Fibroblast of lung (primary cell): ENCODE results near the gene CPA5. TPM values are rescaled to one million over a fixed set of nuclear protein-coding genes. Genes with fewer than 3 reads are reported as not detected.

ENCODE experiments used
- DNase-seq, 2 donors: peaks; one replicate each; pipeline versions ENCODE4 v3.0.0 to v3.0.0-alpha.2; 2010; ENCODE audit warnings: low read depth in 2 of 2
- H2AFZ ChIP-seq: 2 replicates; pipeline ENCODE4 v1.5.1; 2012; ENCODE audit warnings: low read length, control low read depth, inconsistent platforms
- H3K27ac ChIP-seq: 2 replicates; pipeline ENCODE4 v1.5.1; 2011; ENCODE audit warnings: low read length, control low read depth; ENCODE audit not compliant: insufficient read depth
- H3K27me3 ChIP-seq: 2 replicates; pipeline ENCODE4 v1.5.1; 2011; ENCODE audit warnings: mild to moderate bottlenecking, low read length; ENCODE audit not compliant: control insufficient read depth, insufficient read depth
- H3K36me3 ChIP-seq: 2 replicates; pipeline ENCODE4 v1.5.1; 2011; ENCODE audit warnings: low read length; ENCODE audit not compliant: control insufficient read depth, insufficient read depth
- H3K4me1 ChIP-seq: 2 replicates; pipeline ENCODE4 v1.5.1; 2011; ENCODE audit warnings: low read length; ENCODE audit not compliant: control insufficient read depth, insufficient read depth; ENCODE audit errors: extremely low read depth
- H3K4me2 ChIP-seq: 2 replicates; pipeline ENCODE4 v1.5.1; 2011; ENCODE audit warnings: low read length, control low read depth; ENCODE audit not compliant: insufficient read depth; ENCODE audit errors: extremely low read depth
- H3K4me3 ChIP-seq, 4 experiments: fragments of 200-600 bp in 1 of 4; sonication (generic) in 1 of 4; replicated peaks in 1 of 4; 2 replicates each; pipeline ENCODE4 v1.5.1; 2011 to 2016; ENCODE audit warnings: low read length in 4 of 4, low read depth in 3 of 4, mild to moderate bottlenecking in 3 of 4, control low read depth in 2 of 4, inconsistent platforms in 1 of 4, mixed read lengths in 1 of 4; ENCODE audit not compliant: insufficient read depth in 1 of 4; ENCODE audit errors: control extremely low read depth in 1 of 4
- H3K79me2 ChIP-seq: 2 replicates; pipeline ENCODE4 v1.5.1; 2012; ENCODE audit warnings: mild to moderate bottlenecking, low read length, inconsistent platforms; ENCODE audit not compliant: control insufficient read depth, insufficient read depth
- H3K9ac ChIP-seq: 2 replicates; pipeline ENCODE4 v1.5.1; 2011; ENCODE audit warnings: mild to moderate bottlenecking, low read length, control low read depth; ENCODE audit not compliant: insufficient read depth
- H3K9me3 ChIP-seq: 2 replicates; pipeline ENCODE4 v1.5.1; 2012; ENCODE audit warnings: low read depth, low read length; ENCODE audit not compliant: control insufficient read depth, insufficient read depth
- H4K20me1 ChIP-seq: 2 replicates; pipeline ENCODE4 v1.5.1; 2011; ENCODE audit warnings: low read length; ENCODE audit not compliant: control insufficient read depth, insufficient read depth; ENCODE audit errors: extremely low read depth
- CTCF ChIP-seq, 2 donors: IDR thresholded peaks in 1 of 2; conservative IDR thresholded peaks in 1 of 2; 1 replicate in 1 of 2; 2 replicates in 1 of 2; pipeline ENCODE4 v1.5.1; 2011 to 2012; ENCODE audit warnings: low read length in 2 of 2, control low read depth in 1 of 2, inconsistent platforms in 1 of 2, low read depth in 1 of 2, mild to moderate bottlenecking in 1 of 2
- EZH2 ChIP-seq: IDR thresholded peaks from 2 replicates; pipeline ENCODE4 v1.5.1; 2012; ENCODE audit warnings: low read length, control low read depth, mild to moderate bottlenecking; ENCODE audit errors: missing control alignments
- polyA minus RNA-seq: library from RNA; depleted of rRNA, polyadenylated mRNA; stranded (reverse); fragments of >200 nt; gene quantifications from 2 replicates; pipeline ENCODE4 v1.2.3, GENCODE V29; 2011; ENCODE audit warnings: low replicate concordance
- polyA plus RNA-seq, 2 donors: library from polyadenylated mRNA; depleted of rRNA in 1 of 2; stranded (reverse) in 1 of 2; unstranded in 1 of 2; fragments of >200 nt; gene quantifications; 2 replicates each; pipeline ENCODE4 v1.2.1, GENCODE V29; 2011 to 2012; ENCODE audit warnings: missing spikeins in 1 of 2
- total RNA-seq: library from RNA; depleted of rRNA; stranded (reverse); fragments of >200 nt; gene quantifications from 2 replicates; pipeline ENCODE4 v1.2.1, GENCODE V29; 2014

Gene CPA5
- total RNA-seq (not detected in 2 replicates), polyA plus RNA-seq (not detected in 2 replicates), polyA minus RNA-seq (not detected in 2 replicates)
- 0.09 and 0.31 TPM in 2 replicates for polyA plus RNA-seq (2012)

- H4K20me1 ChIP-seq = no peaks in the 10 kb centered on the region
- peak within 1 kb of the TSS; percentile 3 for H3K4me2 ChIP-seq
- no peak within 1 kb of the TSS for H3K9ac ChIP-seq
- H3K27me3 ChIP-seq = no peaks in the 10 kb centered on the region
- H3K36me3 ChIP-seq = no peaks in the 10 kb centered on the region
- TF ChIP-seq EZH2 (no peak), CTCF (conservative IDR thresholded peaks at IDR 0.05 in 1 of 2, IDR thresholded peaks at IDR 0.05 in 1 of 2; ENCODE audit: low read depth in 1 of 2, low read length in 2 of 2) (no peak)
- H3K4me3 ChIP-seq = no peak within 1 kb of the TSS
- no peak within 1 kb of the TSS for H3K27ac ChIP-seq
- no peak for DNase-seq
- H3K9me3 ChIP-seq = no peaks in the 10 kb centered on the region
- H2AFZ ChIP-seq = peak within 1 kb of the TSS; percentile 4
- no peaks in the 10 kb centered on the region for H3K79me2 ChIP-seq
- H3K4me1 ChIP-seq = no peaks in the 10 kb centered on the region
Observed at GRCh38 chr7:130344271-130344866, at the start of gene CPA5. Gene CPA5 (plus strand): TSS chr7:130344816. CDS start chr7:130346486, 1,670 bp downstream.

- Histone ChIP-seq H3K27me3 (no peaks in the 10 kb centered on the region), H3K4me2 (no peak overlapping the region), H3K27ac (no peak overlapping the region), H3K36me3 (no peaks in the 10 kb centered on the region), H3K4me3 (no peak overlapping the region), H4K20me1 (no peaks in the 10 kb centered on the region), H2AFZ (no peak overlapping the region), H3K9me3 (no peaks in the 10 kb centered on the region), H3K9ac (no peak overlapping the region), H3K4me1 (peaks cover 2% of the 10 kb centered on the region), H3K79me2 (no peaks in the 10 kb centered on the region)
- no peak for TF ChIP-seq CTCF (conservative IDR thresholded peaks at IDR 0.05 in 1 of 2, IDR thresholded peaks at IDR 0.05 in 1 of 2; ENCODE audit: low read depth in 1 of 2, low read length in 2 of 2)
- no peak for TF ChIP-seq EZH2
- DNase-seq = no peak
Observed at GRCh38 chr7:130296221-130296951, 48.2 kb upstream of the CPA5 start.

- Histone ChIP-seq H3K9me3 (no peaks in the 10 kb centered on the region), H3K27me3 (no peaks in the 10 kb centered on the region), H3K4me2 (no peak overlapping the region), H3K79me2 (no peaks in the 10 kb centered on the region), H4K20me1 (no peaks in the 10 kb centered on the region), H3K4me1 (peaks cover 2% of the 10 kb centered on the region), H3K9ac (no peak overlapping the region), H2AFZ (no peak overlapping the region), H3K36me3 (no peaks in the 10 kb centered on the region), H3K4me3 (no peak overlapping the region), H3K27ac (no peak overlapping the region)
- DNase-seq = no peak
- TF ChIP-seq EZH2 = no peak
- TF ChIP-seq CTCF (conservative IDR thresholded peaks at IDR 0.05 in 1 of 2, IDR thresholded peaks at IDR 0.05 in 1 of 2; ENCODE audit: low read depth in 1 of 2, low read length in 2 of 2) = no peak
Observed at GRCh38 chr7:130297628-130298543, 46.7 kb upstream of the CPA5 start.
